Measurements from ENCODE around the gene ZNF526.
"Not testable (repeated sequence)": the region's sequence is repeated elsewhere in the genome, so short reads cannot be mapped to it uniquely, and the experiment has no call there.

The ZNF526 gene

GRCh38 chr19:42266105-42266504, 46.0 kb downstream of the ZNF526 start:
- DNase-seq (ENCODE audit: low read depth in 2 of 2): not testable (repeated sequence)

GRCh38 chr19:42266928-42267603, 47.0 kb downstream of the ZNF526 start:
- not testable (repeated sequence) for DNase-seq (ENCODE audit: low read depth in 2 of 2)

GRCh38 chr19:42267644-42268141, 47.6 kb downstream of the ZNF526 start:
- no peak for DNase-seq (ENCODE audit: low read depth in 2 of 2)

GRCh38 chr19:42268142-42268703, 48.1 kb downstream of the ZNF526 start:
- DNase-seq (ENCODE audit: low read depth in 2 of 2): peak; percentile 98

- DNase-seq (ENCODE audit: low read depth in 2 of 2): peak; percentile 99 to 100
Measured at GRCh38 chr19:42268704-42269477, 48.8 kb downstream of the ZNF526 start, which contains the start of gene CIC. Gene CIC (plus strand): TSS chr19:42269252. CDS start chr19:42271784, 2,532 bp downstream.

- DNase-seq (ENCODE audit: low read depth in 2 of 2): no peak
Measured at GRCh38 chr19:42269478-42270345, 49.6 kb downstream of the ZNF526 start.

- DNase-seq (ENCODE audit: low read depth in 2 of 2): peak in 1 of 2 donors; percentile 44
Measured at GRCh38 chr19:42270346-42271044, 50.4 kb downstream of the ZNF526 start.

- no peak for DNase-seq (ENCODE audit: low read depth in 2 of 2)
Measured at GRCh38 chr19:42271045-42271419, 50.9 kb downstream of the ZNF526 start.

GRCh38 chr19:42271861-42272534, 51.9 kb downstream of the ZNF526 start:
- no peak for DNase-seq (ENCODE audit: low read depth in 2 of 2)

- DNase-seq (ENCODE audit: low read depth in 2 of 2): no peak
Measured at GRCh38 chr19:42272535-42272897, 52.4 kb downstream of the ZNF526 start.

GRCh38 chr19:42272989-42273406, 52.9 kb downstream of the ZNF526 start:
- no peak for DNase-seq (ENCODE audit: low read depth in 2 of 2)

GRCh38 chr19:42273407-42274064, 53.4 kb downstream of the ZNF526 start:
- no peak for DNase-seq (ENCODE audit: low read depth in 2 of 2)

GRCh38 chr19:42274065-42274682, 54.1 kb downstream of the ZNF526 start:
- no peak for DNase-seq (ENCODE audit: low read depth in 2 of 2)

- DNase-seq (ENCODE audit: low read depth in 2 of 2): no peak
Measured at GRCh38 chr19:42275103-42275502, 55.0 kb downstream of the ZNF526 start.

- no peak for DNase-seq (ENCODE audit: low read depth in 2 of 2)
Measured at GRCh38 chr19:42275517-42275916, 55.4 kb downstream of the ZNF526 start.

- DNase-seq (ENCODE audit: low read depth in 2 of 2): no peak
Measured at GRCh38 chr19:42276284-42276683, 56.2 kb downstream of the ZNF526 start.

- DNase-seq (ENCODE audit: low read depth in 2 of 2): no peak
Measured at GRCh38 chr19:42276821-42277220, 56.7 kb downstream of the ZNF526 start.
